Effector memory CD4-positive, alpha-beta T cell (primary cell): Measurements from ENCODE around the gene CCDC28A.

Experiments
- DNase-seq, 3 donors: peaks; one replicate each; pipeline ENCODE4 v3.0.0-alpha.2; 2020
- H3K27ac ChIP-seq: 2 replicates; pipeline ENCODE4 v1.7.0; 2013; ENCODE audit warnings: mild to moderate bottlenecking, low read length, moderate library complexity; ENCODE audit not compliant: insufficient read depth, poor library complexity, severe bottlenecking
- H3K27me3 ChIP-seq: replicated peaks from 2 replicates; pipeline ENCODE4 v1.7.0; 2013; ENCODE audit warnings: mild to moderate bottlenecking, low read length; ENCODE audit not compliant: insufficient read depth, control insufficient read depth, poor library complexity, severe bottlenecking
- H3K36me3 ChIP-seq: 2 replicates; pipeline ENCODE4 v1.7.0; 2013; ENCODE audit warnings: mild to moderate bottlenecking, low read length, moderate library complexity; ENCODE audit not compliant: control insufficient read depth, insufficient read depth
- H3K4me1 ChIP-seq: 2 replicates; pipeline ENCODE4 v1.7.0; 2013; ENCODE audit warnings: low read length, mild to moderate bottlenecking; ENCODE audit not compliant: control insufficient read depth, insufficient read depth, poor library complexity, severe bottlenecking
- H3K4me3 ChIP-seq: 2 replicates; pipeline ENCODE4 v1.7.0; 2013; ENCODE audit warnings: low read length, low read depth, mild to moderate bottlenecking; ENCODE audit not compliant: insufficient read depth, poor library complexity, severe bottlenecking
- H3K9me3 ChIP-seq: 2 replicates; pipeline ENCODE4 v1.7.0; 2013; ENCODE audit warnings: mild to moderate bottlenecking, low read length, moderate library complexity; ENCODE audit not compliant: control insufficient read depth

CCDC28A gene

GRCh38 chr6:138832182-138832581 lies 58.6 kb downstream of the CCDC28A start:
- Histone ChIP-seq H3K27ac (no peak overlapping the region), H3K27me3 (no peaks in the 10 kb centered on the region)

DNA sequence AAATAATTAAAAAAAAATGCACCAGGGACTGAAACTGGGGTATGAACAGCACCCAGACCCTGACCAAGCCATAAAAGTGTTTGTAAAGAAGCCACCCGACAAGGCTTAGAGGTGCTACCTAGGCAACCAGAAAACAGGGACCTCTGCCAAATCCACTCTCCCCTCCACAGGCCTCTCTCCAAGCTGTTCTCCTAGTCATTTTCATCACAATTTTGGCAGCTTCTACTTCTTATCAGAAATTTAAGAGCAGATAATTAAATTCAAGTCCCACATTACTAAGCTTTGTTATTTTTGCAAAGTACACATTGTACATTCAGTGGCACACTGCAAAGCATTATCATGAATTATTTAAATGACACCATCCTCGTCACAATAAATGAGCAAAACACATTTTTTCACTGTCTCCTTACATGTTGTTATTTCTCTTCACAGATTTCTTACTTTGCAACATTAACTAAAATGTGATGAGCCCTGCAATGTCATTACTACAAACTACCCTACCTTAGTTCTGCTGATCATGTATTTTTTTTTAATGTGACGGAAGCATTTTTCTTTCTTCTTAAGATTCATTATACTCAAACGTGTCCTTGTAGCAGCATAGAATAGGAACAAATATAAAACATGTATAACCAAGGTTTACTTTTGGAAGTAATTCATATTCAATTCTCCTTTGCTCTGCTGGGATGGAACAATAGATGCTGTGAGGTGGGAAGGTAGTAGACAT lies 60.4 kb downstream of the CCDC28A start:
- no peak for DNase-seq
- Histone ChIP-seq H3K9me3 (no peaks in the 10 kb centered on the region), H3K36me3 (no peaks in the 10 kb centered on the region), H3K4me3 (no peak overlapping the region), H3K27ac (no peak overlapping the region), H3K27me3 (no peaks in the 10 kb centered on the region), H3K4me1 (no peaks in the 10 kb centered on the region)

More at GRCh38 chr6:138832182-138832581, 58.6 kb downstream of the CCDC28A start:
- Histone ChIP-seq H3K4me1 (no peaks in the 10 kb centered on the region), H3K4me3 (no peak overlapping the region), H3K9me3 (no peaks in the 10 kb centered on the region), H3K36me3 (no peaks in the 10 kb centered on the region)
- DNase-seq: no peak

DNA sequence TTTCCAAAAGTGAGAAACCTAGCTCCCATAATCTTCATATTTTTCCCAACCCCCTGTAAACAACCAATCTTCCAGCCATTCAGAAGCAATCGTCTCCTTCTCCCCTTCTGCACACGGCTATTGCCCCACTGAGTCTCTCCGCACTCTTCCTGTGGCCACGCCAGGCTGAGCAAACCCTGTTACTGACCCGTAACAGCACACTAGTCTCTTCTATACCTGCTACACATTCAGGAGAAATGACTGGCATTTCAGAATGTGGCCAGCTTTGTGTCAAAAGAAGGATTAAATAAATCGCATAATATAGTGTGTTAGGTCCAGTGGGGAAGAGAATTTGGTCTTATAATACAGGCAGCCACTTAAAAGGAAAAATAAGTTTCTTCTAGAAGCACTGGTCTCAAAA lies 63.7 kb downstream of the CCDC28A start:
- H3K27ac ChIP-seq: no peak overlapping the region
- H3K9me3 ChIP-seq: no peaks in the 10 kb centered on the region
- no peaks in the 10 kb centered on the region for H3K4me1 ChIP-seq
- DNase-seq: no peak
- H3K4me3 ChIP-seq: no peak overlapping the region
- H3K36me3 ChIP-seq: no peaks in the 10 kb centered on the region
- H3K27me3 ChIP-seq: no peaks in the 10 kb centered on the region
